Stimulated activated CD8-positive, alpha-beta memory T cell treated with anti-CD3 and anti-CD28 coated beads, Interleukin-7, amount 100 ng/mL, for 48 hours (primary cell): ENCODE data around the gene SLC6A15.

ENCODE experiments used
- DNase-seq, 2 donors: peaks; one replicate each; pipeline ENCODE4 v3.0.0-alpha.2; 2020; ENCODE audit warnings: low read depth in 1 of 2; ENCODE audit errors: extremely low read depth in 1 of 2

SLC6A15 gene

GRCh38 chr12:84912198-84913128, at the start of gene SLC6A15:
SLC6A15 (minus strand) TSS chr12:84912799; CDS start chr12:84892120, 20,679 bp downstream.
- DNase-seq, result no peak

- DNase-seq, result no peak
Observed at GRCh38 chr12:84960918-84961317, 48.3 kb upstream of the SLC6A15 start.

GRCh38 chr12:84955298-84955697, 42.7 kb upstream of the SLC6A15 start:
- DNase-seq, result no peak

- no peak for DNase-seq
Observed at GRCh38 chr12:84954415-84954814, 41.8 kb upstream of the SLC6A15 start.

- no peak for DNase-seq
Observed at GRCh38 chr12:84950971-84951546, 38.5 kb upstream of the SLC6A15 start.

GRCh38 chr12:84946753-84947152, 34.2 kb upstream of the SLC6A15 start:
- no peak for DNase-seq

GRCh38 chr12:84937415-84937814, 24.8 kb upstream of the SLC6A15 start:
- DNase-seq, result no peak

- DNase-seq, result no peak
Observed at GRCh38 chr12:84929501-84929900, 16.9 kb upstream of the SLC6A15 start.

GRCh38 chr12:84924981-84925380, 12.4 kb upstream of the SLC6A15 start:
- no peak for DNase-seq

GRCh38 chr12:84922693-84923092, 10.1 kb upstream of the SLC6A15 start:
- no peak for DNase-seq

- no peak for DNase-seq
Observed at GRCh38 chr12:84920331-84920730, 7.7 kb upstream of the SLC6A15 start.

GRCh38 chr12:84919271-84919670, 6.7 kb upstream of the SLC6A15 start:
- no peak for DNase-seq

GRCh38 chr12:84913129-84913515, 523 bp upstream of the SLC6A15 start:
- DNase-seq, result no peak

- no peak for DNase-seq
Observed at GRCh38 chr12:84911271-84912197, 1.1 kb downstream of the SLC6A15 start.

GRCh38 chr12:84910549-84911241, 1.9 kb downstream of the SLC6A15 start:
- DNase-seq, result no peak

- DNase-seq, result no peak
Observed at GRCh38 chr12:84904051-84904450, 8.5 kb downstream of the SLC6A15 start.

- DNase-seq, result no peak
Observed at GRCh38 chr12:84891106-84891838, 21.3 kb downstream of the SLC6A15 start.

GRCh38 chr12:84889818-84890217, 22.8 kb downstream of the SLC6A15 start:
- DNase-seq, result no peak

GRCh38 chr12:84888861-84889260, 23.7 kb downstream of the SLC6A15 start:
- DNase-seq, result no peak

- no peak for DNase-seq
Observed at GRCh38 chr12:84877340-84877739, 35.3 kb downstream of the SLC6A15 start.
